Activated T-helper 1 cell treated with Interleukin-2 at 50 U/mL for 16 hours (primary cell): ENCODE results near the gene C5orf52.
"Not testable (repeated sequence)": the region's sequence is repeated elsewhere in the genome, so short reads cannot be mapped to it uniquely, and the experiment has no call there.

Experiments used
- DNase-seq: peaks from one replicate; pipeline ENCODE4 v3.0.0-alpha.2; 2020; ENCODE audit warnings: low read depth

The C5orf52 gene

GRCh38 chr5:157679801-157680200, 8.5 kb downstream of the C5orf52 start:
- DNase-seq, result no peak

- no peak for DNase-seq
These were observed 8.9 kb downstream of the C5orf52 start for GRCh38 chr5:157680239-157680638.

GRCh38 chr5:157681048-157681447, 9.7 kb downstream of the C5orf52 start:
- no peak for DNase-seq

GRCh38 chr5:157682257-157682656, 10.9 kb downstream of the C5orf52 start:
- no peak for DNase-seq

GRCh38 chr5:157686276-157687197, 15.2 kb downstream of the C5orf52 start:
- not testable (repeated sequence) for DNase-seq

- no peak for DNase-seq
These were observed 15.8 kb downstream of the C5orf52 start for GRCh38 chr5:157687198-157687554.

GRCh38 chr5:157689942-157690689, 18.8 kb downstream of the C5orf52 start:
- peak; percentile 17 for DNase-seq

GRCh38 chr5:157690690-157691433, 19.5 kb downstream of the C5orf52 start:
- no peak for DNase-seq

GRCh38 chr5:157693816-157694215, 22.5 kb downstream of the C5orf52 start:
- DNase-seq, result not testable (repeated sequence)

- DNase-seq, result not testable (repeated sequence)
These were observed 24.8 kb downstream of the C5orf52 start for GRCh38 chr5:157696154-157696553.

- not testable (repeated sequence) for DNase-seq
These were observed 27.3 kb downstream of the C5orf52 start for GRCh38 chr5:157698674-157699073.

- no peak for DNase-seq
These were observed 32.4 kb downstream of the C5orf52 start for GRCh38 chr5:157703736-157704135.

GRCh38 chr5:157708866-157709265, 37.5 kb downstream of the C5orf52 start:
- no peak for DNase-seq

GRCh38 chr5:157709346-157709745, 38.0 kb downstream of the C5orf52 start:
- no peak for DNase-seq

GRCh38 chr5:157710431-157710830, 39.1 kb downstream of the C5orf52 start:
- no peak for DNase-seq

GRCh38 chr5:157710882-157711281, 39.5 kb downstream of the C5orf52 start:
- no peak for DNase-seq

GRCh38 chr5:157713830-157714595, 42.7 kb downstream of the C5orf52 start:
- DNase-seq, result no peak

- no peak for DNase-seq
These were observed 43.2 kb downstream of the C5orf52 start for GRCh38 chr5:157714596-157714864.

- no peak for DNase-seq
These were observed 47.2 kb downstream of the C5orf52 start for GRCh38 chr5:157718519-157718918.

- DNase-seq, result no peak
These were observed 47.9 kb downstream of the C5orf52 start for GRCh38 chr5:157719245-157719644.

GRCh38 chr5:157721159-157721558, 49.8 kb downstream of the C5orf52 start:
- DNase-seq, result no peak

GRCh38 chr5:157722895-157723294, 51.6 kb downstream of the C5orf52 start:
- DNase-seq, result not testable (repeated sequence)
